Stimulated activated CD4-positive, alpha-beta T cell treated with anti-CD3 and anti-CD28 coated beads, Interleukin-4, amount 100 ng/mL, for 1 hour (primary cell): ENCODE data around the gene ENPP1.
"Not testable (repeated sequence)": the region's sequence is repeated elsewhere in the genome, so short reads cannot be mapped to it uniquely, and the experiment has no call there.

Source experiments
- DNase-seq: peaks from one replicate; pipeline ENCODE4 v3.0.0-alpha.2; 2020

ENPP1 gene

DNA sequence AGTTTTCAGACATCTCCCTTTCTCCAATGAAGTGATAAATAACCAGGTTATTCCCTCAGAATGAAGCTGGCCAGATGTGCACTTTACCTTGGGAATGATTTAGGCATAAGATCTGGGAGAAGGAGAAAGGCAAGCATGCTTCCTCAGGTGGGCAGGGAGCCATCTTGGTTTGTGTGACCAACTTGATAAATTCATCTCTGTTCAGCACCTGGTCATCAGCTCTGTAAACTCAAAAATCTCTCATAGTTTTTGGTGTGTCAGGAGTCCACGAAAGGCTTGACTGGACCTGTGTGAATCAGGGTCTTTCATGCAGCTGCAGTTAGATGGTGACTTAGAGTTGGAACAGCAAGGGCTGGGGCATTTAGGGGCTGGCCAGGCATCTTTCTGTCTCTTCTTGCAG, 24.5 kb downstream of the ENPP1 start:
- DNase-seq, result no peak

DNA sequence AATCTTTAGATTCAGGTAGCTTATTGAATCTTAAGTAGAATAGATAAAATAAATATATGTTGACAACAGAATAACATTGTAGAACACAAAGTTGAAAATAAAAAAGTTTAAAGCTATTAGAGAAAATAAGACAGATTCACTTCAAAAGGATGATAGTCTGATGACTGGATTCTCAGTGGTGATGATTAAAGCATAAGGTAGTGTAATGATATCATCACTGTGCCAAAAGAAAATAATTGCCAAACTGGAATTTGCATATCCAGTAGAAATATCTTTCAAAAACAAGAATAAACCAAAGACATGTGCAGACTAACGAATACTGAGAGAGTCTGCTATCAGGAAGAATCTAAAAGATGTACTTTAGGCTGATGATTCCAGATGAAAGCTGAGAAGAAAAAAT, 30.2 kb downstream of the ENPP1 start:
- DNase-seq, result no peak

DNA sequence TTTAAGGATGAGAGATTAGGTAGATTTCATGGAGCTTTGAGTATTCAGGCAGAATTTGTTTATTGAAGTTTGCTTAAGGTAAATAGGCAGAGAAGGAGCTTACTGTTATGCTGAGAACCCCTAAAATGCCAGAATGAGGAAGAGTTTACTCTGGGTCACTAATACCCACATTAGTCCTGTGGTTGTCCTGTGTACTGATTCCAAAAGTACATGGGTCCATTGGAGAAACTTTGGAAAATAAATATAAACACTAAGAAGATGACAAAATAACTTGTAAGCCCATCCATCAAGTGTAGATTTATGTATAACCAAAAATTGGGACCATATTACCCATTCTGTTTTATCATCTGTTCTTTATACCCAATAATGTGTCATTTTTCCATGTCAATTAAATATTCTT, 31.6 kb downstream of the ENPP1 start:
- no peak for DNase-seq

DNA sequence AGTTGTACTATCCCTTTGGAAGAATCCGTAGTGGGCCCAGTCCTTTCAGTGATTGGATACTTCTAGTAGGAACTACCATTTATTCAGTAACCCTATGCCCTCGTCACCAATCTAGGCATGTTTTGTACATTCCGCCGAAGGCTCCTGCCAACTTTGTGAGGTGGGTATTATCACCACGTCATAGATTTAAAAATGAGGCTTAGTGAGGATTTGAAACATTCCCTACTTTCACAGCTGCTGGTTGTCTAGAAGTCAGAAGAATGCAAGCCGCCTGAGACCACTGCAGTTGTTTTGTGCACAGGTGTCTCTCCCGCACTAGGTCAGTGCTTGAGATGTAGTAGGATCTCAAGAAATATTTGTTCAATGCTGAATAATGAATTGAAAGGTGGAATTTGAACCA, 32.6 kb downstream of the ENPP1 start:
- no peak for DNase-seq

DNA sequence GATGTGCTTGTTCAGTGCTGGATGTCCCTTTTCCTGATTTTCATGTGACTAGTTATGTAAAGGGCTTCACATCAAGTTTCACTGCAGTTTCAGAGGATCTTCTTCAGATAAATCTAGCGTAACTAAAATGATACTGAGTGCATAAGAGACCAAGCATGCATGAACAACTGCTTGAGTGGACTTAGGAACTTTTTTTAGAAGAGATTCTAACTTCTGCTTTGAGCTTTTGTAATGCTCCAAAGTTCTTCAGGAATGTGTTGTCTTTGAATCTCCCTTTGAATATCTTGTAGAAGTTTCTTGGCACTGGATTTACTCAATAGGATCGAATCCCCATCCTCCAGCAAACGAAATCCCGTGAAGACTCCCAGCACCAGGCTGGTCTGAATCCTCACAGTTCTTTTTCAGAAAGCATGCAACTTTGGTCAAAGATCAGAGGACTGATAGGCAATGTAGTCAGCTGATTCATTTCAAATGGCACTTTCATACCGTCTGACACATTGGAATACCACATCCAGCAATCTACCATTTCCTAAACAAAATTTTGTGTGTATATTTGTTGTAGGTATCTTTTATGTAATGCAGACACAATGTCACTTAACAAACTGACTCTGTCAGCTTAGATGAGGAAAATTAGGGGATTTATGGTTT, 33.2 kb downstream of the ENPP1 start:
- no peak for DNase-seq

DNA sequence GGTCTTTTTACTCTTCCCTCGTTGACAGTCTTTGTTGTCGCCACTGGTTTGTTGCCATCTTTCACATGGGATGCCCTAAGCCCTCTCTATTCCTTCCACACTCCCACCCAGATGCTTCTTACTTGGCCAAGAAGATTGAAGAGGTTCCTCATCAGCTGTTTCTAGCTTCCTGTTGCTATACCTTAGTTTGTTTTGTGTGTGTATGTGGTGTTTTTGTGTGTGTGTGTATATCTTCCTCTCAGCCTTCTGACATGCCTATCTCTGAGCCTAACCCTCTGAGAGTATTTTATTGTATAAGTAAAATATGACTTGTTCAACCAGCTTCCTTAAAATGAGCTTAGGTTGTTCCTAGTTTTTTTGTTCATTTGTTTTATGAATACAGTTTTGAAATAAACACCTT, 35.9 kb downstream of the ENPP1 start:
- DNase-seq, result no peak

DNA sequence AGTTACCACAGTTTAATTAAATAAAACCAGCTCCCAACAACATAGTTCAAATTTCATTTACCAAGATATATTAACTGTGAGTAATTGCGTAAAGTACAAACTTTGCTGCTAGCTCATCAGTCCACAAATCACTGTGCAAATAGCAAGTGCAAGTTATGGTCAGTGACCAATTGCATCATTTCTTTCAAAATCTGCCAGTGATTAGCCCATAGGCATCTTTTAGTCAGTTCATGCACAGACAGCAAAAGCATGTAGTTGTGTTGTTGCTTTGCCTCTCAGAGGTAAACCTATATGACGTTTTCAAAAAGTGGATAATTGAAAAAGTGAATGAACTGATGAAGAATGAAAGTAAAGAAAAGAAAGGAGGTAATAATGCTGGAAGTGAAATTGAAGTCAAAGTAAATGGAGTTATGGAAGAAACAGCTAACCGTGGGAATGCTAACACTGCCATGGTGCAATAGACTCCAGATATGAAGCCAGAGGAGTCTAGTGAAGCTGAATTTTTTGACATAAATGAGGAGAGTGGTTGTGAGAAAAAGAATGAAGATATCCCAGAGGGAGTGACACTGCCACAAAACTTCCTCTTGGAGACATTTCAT, 36.5 kb downstream of the ENPP1 start:
- DNase-seq, result no peak

DNA sequence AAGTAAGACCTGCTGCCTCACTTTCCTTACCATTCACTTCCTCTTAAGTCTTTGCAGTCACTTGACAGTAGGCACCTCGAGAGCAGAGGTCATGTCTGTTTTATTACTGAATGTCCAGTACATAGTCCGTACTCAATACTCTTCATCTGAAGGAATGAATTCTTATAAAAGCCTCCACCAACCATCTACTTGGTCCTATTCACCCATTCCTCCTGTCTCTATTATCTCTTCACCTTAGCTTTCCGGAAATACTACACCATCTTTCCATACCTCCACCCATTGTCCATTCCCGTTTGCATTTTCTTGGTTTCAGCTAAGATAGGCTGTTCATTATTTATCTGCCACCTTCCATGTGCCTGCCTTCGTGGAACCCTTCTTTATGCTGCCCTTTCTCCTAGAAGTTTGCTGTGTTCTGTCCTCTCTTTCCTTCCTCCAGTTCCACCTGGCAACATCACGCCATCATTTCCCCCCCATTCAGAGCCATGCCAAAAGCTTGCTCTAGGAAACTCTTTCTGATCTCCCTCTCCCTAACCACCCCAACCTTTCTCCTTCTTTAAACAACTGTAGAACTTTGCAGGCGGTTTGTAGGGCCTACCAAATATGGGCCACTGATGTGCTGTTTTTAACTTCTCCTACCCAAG, 38.3 kb downstream of the ENPP1 start:
- DNase-seq, result no peak

GRCh38 chr6:131846905-131847304, 39.1 kb downstream of the ENPP1 start:
- DNase-seq, result no peak

GRCh38 chr6:131849799-131850198, 42.0 kb downstream of the ENPP1 start:
- DNase-seq, result no peak

DNA sequence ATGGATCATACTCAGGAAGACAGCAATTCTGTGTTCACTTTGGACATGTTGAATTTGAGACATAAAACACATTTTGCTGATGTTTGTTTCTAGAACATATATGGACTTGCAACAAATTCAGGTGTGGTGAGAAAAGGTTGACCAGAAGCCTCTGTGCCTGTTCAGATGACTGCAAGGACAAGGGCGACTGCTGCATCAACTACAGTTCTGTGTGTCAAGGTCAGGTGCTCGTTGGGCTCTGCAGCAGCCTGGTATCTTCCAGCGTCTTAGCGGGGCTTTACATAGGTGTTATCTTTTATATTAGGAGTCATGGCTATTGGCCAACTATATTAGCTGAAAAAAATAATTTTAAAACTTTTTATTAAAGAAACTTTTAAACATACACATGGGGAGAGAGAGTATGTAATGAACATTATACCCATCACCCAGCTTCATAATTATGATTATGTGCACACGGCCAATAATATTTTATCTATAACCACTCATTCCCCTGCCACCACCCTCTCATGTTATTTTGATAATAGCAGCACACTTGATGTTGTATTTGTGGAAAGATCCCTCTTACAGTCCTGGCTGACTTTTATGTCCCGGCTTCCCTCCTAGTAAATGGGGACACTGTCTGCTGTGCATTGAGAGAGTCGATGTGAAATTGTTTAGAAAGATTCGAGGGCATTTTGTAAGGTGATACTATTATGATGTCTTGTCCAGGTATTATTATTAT, 43.4 kb downstream of the ENPP1 start:
- DNase-seq, result no peak

DNA sequence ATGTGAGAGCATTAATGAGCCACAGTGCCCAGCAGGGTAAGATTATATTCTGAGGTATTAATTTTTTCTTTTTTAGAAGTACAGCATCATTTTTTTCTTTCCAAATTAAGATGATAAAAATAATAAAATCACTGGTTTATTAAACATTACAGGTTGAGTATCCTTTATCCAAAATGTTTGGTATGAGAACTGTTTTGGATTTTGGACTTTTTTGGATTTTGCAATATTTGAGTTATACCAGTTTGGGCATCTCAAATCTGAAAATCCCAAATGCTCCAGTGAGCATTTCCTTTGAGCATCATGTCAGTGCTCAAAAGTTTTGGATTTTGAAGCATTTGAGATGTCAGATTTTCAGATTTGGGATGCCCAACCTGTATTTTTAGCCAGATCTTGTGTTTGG, 44.4 kb downstream of the ENPP1 start:
- no peak for DNase-seq

DNA sequence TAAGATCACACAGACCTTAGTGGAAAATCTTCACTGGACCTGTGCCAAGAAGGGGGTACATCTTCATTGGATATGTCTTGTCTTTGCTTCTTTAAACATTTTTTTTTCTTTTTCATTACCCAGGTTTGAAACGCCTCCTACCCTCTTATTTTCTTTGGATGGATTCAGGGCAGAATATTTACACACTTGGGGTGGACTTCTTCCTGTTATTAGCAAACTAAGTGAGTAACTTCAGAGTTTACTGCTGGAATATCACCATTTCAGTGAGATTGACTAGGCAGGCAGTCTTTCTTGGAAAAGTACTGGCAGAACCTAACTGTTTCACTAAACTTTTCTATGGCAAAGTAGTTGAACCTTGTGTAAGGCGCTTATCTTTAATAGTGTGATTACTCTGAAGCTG, 47.0 kb downstream of the ENPP1 start:
- DNase-seq, result no peak

DNA sequence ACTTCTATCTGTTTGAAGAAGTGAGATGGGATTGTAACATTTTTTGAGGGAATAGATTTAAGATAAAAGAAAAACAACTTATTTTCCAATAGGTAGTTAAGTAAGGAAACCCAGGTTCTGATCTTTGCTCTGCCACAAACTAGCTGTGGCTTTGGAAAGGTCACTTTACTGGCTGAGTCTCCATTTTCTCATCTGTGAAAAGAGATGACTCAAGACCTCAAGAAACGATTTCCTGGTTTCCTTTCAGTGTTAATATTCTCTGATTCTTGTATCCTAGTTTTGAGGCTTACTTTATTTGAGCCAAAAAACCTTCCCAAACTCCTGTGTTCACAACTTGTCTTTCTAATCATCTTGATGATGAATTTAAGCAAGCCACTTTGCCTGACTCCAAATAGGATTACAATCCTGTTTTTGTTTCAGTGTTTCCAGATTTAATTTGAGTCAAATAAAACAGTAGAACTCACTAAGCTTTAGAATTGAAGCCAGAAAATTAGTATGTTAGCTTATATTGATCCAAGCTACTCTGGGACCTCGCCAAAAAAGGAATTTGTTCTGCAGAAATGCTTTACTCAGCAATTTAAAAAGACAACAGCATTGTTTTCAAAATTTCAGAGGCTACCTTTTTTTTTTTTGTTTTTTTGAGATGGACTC, 51.1 kb downstream of the ENPP1 start:
- no peak for DNase-seq

DNA sequence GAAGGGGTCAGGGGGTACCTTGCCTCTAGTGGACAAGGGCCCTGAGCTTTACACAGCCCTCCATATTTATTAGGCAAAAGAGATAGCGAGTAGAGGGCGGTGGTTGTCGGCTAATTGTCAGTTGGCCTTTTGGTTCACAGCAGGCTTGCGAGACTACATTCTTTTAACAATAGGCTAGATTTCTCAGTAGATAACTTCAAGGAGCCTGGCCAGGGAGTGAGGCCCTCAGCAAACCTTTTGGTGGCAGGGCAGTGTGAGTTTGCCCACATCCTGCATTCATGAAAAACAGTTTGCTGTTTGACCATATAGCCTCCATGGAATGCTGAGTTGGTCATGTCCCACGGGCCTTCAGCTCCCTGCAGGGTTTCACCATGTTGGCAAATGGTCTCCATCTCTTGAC, 51.8 kb downstream of the ENPP1 start:
- DNase-seq, result not testable (repeated sequence)

DNA sequence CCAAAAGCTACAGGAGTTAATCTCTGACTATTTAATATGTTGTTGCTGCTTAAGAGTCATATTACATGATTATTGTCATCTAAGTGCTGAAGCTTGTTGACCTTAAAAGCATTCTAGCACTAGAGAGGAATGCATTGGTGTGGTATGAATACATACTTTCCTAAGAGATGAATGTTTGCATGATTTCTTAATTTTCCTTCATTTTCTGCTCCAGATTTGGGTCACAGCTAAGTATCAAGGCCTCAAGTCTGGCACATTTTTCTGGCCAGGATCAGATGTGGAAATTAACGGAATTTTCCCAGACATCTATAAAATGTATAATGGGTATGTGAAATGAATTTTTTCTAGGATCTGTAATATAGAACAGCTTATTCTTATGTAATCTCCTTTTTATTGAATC, 53.6 kb downstream of the ENPP1 start:
- no peak for DNase-seq

GRCh38 chr6:131862476-131862875, 54.7 kb downstream of the ENPP1 start:
- no peak for DNase-seq

DNA sequence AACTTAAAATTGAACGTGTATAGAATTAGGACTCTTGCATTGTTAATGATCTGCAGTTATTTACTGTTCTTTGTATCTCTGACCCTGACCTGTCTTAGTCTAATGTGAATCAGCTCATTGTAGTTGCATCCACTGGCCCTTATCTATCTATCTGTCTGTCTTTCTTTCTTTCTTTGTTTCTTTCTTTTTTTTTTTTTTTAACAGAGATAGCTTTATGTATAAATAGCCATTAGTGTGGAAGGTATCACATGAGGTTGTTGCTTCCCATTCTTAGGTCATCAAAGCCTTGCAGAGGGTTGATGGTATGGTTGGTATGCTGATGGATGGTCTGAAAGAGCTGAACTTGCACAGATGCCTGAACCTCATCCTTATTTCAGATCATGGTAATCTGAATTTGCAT, 59.9 kb downstream of the ENPP1 start:
- DNase-seq, result no peak

DNA sequence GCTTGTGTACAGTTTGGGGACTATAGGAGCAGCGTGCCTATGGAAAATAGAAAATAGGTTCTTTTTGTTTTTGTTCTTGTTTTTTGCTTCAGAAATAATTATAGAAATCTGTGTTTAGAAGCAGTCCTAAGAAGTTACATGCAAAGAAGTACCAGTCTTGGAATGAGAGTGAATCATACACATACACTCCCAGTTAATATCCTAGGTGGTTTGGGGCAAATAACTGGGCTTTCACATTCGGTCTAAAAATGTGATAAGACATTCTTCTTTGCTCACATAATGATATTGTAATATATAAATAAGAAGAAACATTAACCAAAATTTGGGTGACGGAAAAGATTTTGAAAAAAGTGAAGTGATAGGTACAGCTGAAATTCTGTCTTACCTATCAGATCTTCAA, 61.0 kb downstream of the ENPP1 start:
- DNase-seq, result no peak

- no peak for DNase-seq
These were observed 67.8 kb downstream of the ENPP1 start for GRCh38 chr6:131875647-131876046.

- no peak for DNase-seq
These were observed 68.7 kb downstream of the ENPP1 start for GRCh38 chr6:131876545-131876944.

DNA sequence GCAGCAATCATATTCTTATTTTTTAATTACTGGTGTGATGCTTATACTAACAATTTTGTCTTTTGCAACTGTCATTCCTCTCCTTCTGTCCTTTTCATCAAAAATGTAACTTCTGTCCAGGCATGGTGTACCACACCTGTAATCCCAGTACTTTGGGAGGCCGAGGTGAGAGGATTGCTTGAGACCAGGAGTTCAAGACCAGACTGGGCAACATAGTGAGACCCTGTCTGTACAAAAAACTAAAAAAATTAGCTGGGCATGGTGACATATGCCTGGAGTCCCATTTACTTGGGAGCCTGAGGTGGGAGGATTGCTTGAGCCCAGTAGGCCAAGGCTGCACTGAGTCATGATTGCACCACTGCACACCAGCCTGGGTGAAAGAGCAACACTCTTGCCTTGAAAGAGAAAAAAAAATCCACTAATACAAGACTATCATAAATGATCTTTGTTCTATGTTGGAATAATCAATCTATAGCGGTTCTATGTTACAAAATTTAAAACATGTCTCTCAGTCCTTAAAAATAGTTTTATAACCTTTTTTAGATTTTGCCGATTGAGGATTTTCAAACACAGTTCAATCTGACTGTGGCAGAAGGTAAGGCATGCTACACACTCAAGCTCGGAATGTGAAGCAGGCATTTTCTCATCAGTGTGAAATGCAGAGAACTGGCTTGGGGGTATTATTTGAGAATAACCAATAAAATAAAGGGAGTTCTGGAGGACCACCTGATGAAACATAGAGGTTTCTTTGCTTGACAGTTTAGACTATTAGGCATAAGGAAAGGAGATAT, 70.4 kb downstream of the ENPP1 start:
- DNase-seq, result no peak

- DNase-seq, result no peak
These were observed 75.2 kb downstream of the ENPP1 start for GRCh38 chr6:131883016-131883415.
